Endothelial cell (in vitro differentiated cells): ENCODE data around the gene PRPSAP2. TPM values are rescaled to one million over a fixed set of nuclear protein-coding genes. Genes with fewer than 3 reads are reported as not detected.

ENCODE experiments used
- DNase-seq: peaks from one replicate; pipeline ENCODE4 v3.0.0; 2021; ENCODE audit warnings: low spot score
- H3K27ac Mint-ChIP-seq: one replicate; pipeline ENCODE4 v1.8.0; 2021; ENCODE audit warnings: mixed read lengths, inconsistent platforms; ENCODE audit not compliant: unreplicated experiment
- H3K27me3 Mint-ChIP-seq: one replicate; pipeline ENCODE4 v1.8.0; 2021; ENCODE audit warnings: mild to moderate bottlenecking, moderate library complexity, mixed read lengths, inconsistent platforms; ENCODE audit not compliant: unreplicated experiment
- H3K36me3 Mint-ChIP-seq: one replicate; pipeline ENCODE4 v1.8.0; 2021; ENCODE audit warnings: mild to moderate bottlenecking, low read depth, mixed read lengths, inconsistent platforms; ENCODE audit not compliant: unreplicated experiment
- H3K4me1 Mint-ChIP-seq: one replicate; pipeline ENCODE4 v1.8.0; 2021; ENCODE audit warnings: mild to moderate bottlenecking, mixed read lengths, inconsistent platforms; ENCODE audit not compliant: unreplicated experiment
- H3K4me3 Mint-ChIP-seq: one replicate; pipeline ENCODE4 v1.8.0; 2021; ENCODE audit warnings: mild to moderate bottlenecking, mixed read lengths, inconsistent platforms; ENCODE audit not compliant: unreplicated experiment
- H3K9me3 Mint-ChIP-seq: one replicate; pipeline ENCODE4 v1.8.0; 2021; ENCODE audit warnings: mixed read lengths, inconsistent platforms; ENCODE audit not compliant: unreplicated experiment
- CTCF ChIP-seq: fragments of 200-600 bp; sonication (generic); IDR thresholded peaks from one replicate; pipeline ENCODE4 v1.5.0; 2021; ENCODE audit warnings: antibody characterized with exemption; ENCODE audit not compliant: unreplicated experiment
- total RNA-seq: library from RNA; stranded (reverse); fragmentation: NEBNext Ultra II Directional; extraction: Animal tissue kit (Norgen Biotek cat#: 25700); gene quantifications from one replicate; pipeline ENCODE4 v1.2.1, GENCODE V29; 2021; ENCODE audit not compliant: unreplicated experiment

Gene PRPSAP2
- total RNA-seq, 1 donor from 2014 or later, result 32.4 TPM

- Mint-ChIP-seq H3K27ac (no peak overlapping the region), H3K4me1 (peaks cover 2% of the 10 kb centered on the region), H3K36me3 (peaks cover 32% of the 10 kb centered on the region), H3K4me3 (no peak overlapping the region), H3K27me3 (no peaks in the 10 kb centered on the region), H3K9me3 (no peaks in the 10 kb centered on the region)
- DNase-seq, result no peak
- no peak for TF ChIP-seq CTCF
Observed at GRCh38 chr17:18896146-18896545, 38.2 kb downstream of the PRPSAP2 start.

DNA sequence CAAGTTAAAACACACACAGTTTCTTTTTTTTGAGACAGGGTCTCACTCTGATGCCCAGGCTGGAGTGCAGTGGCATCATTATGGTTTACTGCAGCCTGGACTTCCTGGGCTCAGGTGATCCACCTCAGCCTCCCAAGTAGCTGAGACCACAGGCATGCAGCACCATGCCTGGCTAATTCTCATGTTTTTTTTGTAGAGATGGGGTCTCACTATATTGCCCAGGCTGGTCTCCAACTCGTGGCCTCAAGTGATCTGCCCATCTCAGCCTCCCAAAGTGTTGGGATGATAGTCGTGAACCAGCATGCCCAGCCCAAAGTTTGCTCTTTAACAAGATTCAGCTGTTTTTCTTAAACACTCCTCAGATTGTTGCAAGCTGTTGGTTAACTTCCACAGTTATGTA, 39.0 kb downstream of the PRPSAP2 start:
- no peaks in the 10 kb centered on the region for H3K9me3 Mint-ChIP-seq
- no peak for DNase-seq
- H3K36me3 Mint-ChIP-seq, result peaks cover 30% of the 10 kb centered on the region
- peaks cover 4% of the 10 kb centered on the region for H3K27me3 Mint-ChIP-seq
- no peak overlapping the region for H3K4me3 Mint-ChIP-seq
- TF ChIP-seq CTCF, result no peak
- peaks cover 2% of the 10 kb centered on the region for H3K4me1 Mint-ChIP-seq
- no peak overlapping the region for H3K27ac Mint-ChIP-seq

GRCh38 chr17:18904482-18904881, 46.6 kb downstream of the PRPSAP2 start:
- Mint-ChIP-seq H3K9me3 (no peaks in the 10 kb centered on the region), H3K4me3 (no peak overlapping the region), H3K27me3 (peaks cover 7% of the 10 kb centered on the region), H3K36me3 (peaks cover 23% of the 10 kb centered on the region), H3K27ac (no peak overlapping the region), H3K4me1 (peaks cover 2% of the 10 kb centered on the region)
- no peak for TF ChIP-seq CTCF
- DNase-seq, result no peak

DNA sequence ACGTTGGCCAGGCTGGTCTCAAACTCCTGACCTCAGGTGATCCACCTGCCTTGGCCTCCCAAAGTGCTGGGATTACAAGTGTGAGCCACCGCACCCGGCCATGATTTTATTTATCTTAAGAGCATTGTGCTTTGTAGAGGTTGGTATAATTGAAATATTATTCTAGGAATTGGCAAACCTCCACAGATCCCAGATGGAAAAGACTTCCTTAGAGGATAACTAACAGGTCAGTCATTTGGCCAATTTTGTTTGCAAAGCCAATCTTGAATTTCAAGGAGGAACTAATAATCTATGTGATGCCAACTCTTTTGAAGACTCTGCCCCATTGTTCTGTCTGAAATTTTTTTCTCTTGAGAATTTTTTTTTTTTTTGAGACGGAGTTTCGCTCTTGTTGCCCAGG, 47.3 kb downstream of the PRPSAP2 start:
- no peak for TF ChIP-seq CTCF
- H3K27ac Mint-ChIP-seq, result no peak overlapping the region
- peaks cover 23% of the 10 kb centered on the region for H3K36me3 Mint-ChIP-seq
- no peak for DNase-seq
- no peak overlapping the region for H3K4me3 Mint-ChIP-seq
- peaks cover 2% of the 10 kb centered on the region for H3K4me1 Mint-ChIP-seq
- H3K9me3 Mint-ChIP-seq, result no peaks in the 10 kb centered on the region
- H3K27me3 Mint-ChIP-seq, result peaks cover 7% of the 10 kb centered on the region

DNA sequence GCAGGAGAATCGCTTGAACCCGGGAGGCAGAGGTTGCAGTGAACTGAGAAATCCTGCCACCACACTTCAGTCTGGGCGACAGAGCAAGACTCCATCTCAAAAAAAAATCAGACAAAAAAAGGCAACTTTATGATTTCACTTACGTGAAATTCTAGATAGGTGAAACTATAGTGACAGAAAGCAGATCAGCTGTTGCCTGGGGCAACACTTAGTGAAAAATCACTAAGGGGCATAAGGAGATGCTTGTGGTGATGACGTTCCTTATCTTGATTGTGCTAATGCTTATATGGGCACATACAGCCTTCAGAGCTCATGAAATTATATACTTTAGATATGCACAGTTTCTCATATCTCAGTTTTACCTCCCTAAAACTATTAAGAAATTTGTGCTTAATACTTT, 52.4 kb downstream of the PRPSAP2 start:
- Mint-ChIP-seq H3K4me1 (no peaks in the 10 kb centered on the region), H3K4me3 (no peak overlapping the region), H3K27me3 (peaks cover 2% of the 10 kb centered on the region), H3K36me3 (peaks cover 19% of the 10 kb centered on the region), H3K9me3 (no peaks in the 10 kb centered on the region), H3K27ac (no peak overlapping the region)
- DNase-seq, result no peak
- no peak for TF ChIP-seq CTCF
